GM19455 (cell line): Measurements from ENCODE around the gene NR2F6.

ENCODE experiments used
- ATAC-seq: cut with Tn5 transposase; IDR thresholded peaks from one replicate; pipeline ENCODE4 v1.9.1; 2021; ENCODE audit not compliant: unreplicated experiment

The NR2F6 gene

GRCh38 chr19:17240062-17240752 is 5.5 kb downstream of the NR2F6 start:
- ATAC-seq, result no peak

DNA sequence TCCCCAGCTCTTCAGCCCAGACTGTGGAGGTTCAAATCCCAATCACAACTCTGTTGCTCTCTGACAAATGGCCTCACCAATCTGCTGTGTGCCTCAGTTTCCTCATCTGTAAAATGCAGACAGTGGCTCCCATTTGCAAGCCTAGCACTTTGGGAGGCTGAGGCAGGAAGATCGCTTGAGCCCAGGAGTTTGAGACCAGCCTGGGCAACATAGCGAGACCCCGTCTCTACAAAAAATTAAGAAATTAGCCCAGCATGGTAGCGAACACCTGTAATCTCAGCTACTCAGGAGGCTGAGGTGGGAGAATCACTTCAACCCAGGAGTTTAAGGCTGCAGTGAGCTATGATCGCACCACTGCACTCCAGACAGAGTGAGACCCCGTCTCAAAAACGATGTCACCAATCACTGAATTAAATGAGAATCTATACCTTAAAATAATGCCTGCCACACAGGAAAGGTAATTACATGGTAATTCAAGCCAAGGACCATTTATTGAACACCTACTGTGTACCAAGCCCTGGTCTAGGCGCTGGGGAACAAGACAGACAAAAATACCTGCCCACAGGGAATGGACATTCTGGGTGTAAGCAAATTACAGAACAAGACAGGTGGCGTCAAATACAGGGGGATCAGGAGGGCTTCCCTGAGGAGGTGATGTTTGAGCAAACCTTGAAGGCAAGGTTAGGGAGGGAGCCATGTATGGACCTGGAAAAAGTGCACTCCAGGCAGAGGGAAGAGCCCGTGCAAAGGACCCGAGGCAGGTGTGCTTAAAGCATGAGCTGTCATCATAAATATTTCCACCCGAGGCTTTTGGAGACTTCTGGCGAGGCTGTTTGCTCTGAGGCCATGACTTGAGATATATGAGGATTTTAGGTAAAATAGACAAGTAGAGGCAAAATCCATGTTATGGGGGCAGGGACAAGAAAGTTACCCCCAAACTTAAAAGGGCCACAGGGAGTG is 7.7 kb downstream of the NR2F6 start:
- no peak for ATAC-seq

GRCh38 chr19:17236811-17237543 is 8.7 kb downstream of the NR2F6 start:
- no peak for ATAC-seq

DNA sequence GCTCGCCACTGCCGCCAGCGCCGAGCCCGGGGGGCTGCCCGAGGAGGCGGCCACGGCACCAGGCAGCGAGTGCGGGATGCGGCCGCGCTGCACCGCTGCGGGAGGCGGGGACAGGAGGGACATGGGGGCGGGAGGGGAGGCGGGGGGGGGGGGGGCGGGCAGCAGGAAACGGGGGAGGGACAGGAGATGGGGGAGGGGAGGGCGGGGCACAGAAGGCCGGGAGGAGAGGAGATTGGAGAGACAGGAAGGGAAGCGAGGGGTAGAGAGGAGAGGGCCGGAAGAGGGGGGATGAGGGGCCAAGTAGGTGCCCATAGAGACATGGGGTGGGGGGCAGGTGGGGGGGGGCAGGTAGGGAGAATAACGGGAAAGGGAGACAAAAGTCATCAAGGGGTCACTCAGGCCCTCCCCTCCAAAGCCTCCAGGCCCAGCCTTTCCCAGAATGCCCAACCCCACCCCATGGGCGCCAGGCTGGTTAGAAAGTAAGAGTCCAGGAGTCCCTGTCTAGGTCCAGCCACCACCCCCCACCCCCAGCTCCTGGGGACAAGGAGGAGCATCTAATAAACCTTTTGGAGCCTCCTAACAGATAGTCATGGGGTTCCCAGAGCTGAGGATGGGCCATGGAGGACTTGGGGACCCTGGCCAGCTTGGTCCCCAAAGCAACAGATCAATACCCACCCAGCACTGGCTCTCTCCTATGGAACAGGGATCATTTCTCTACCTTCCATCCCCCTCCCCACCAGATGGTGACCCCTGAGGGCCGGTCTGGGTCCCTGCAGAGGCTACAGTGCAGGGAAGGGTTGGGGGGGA is 9.5 kb downstream of the NR2F6 start:
- no peak for ATAC-seq

GRCh38 chr19:17235300-17235970 is 10.3 kb downstream of the NR2F6 start:
- no peak for ATAC-seq

GRCh38 chr19:17234911-17235299 is 10.8 kb downstream of the NR2F6 start:
- ATAC-seq, result no peak

GRCh38 chr19:17232258-17232657 is 13.5 kb downstream of the NR2F6 start:
- ATAC-seq, result no peak

DNA sequence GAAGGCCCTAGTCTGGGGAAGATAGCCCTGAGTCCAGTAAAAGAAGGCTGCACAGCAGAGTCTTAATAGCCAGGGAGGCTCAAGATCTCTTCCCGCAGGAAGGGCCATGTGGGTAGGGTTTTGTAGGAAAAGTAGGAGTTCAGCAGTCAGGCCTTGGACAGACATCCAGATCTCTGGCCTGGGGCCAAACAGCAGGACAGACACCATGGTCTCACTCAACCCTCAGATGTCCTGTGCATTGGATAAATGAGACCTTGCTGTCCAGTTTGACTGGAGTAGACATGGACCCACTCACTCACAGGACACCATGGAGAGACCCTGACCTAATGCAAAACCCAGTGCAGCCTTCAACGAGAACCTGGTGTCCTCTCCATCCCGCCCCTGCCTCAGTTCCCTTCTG is 15.8 kb downstream of the NR2F6 start:
- no peak for ATAC-seq

DNA sequence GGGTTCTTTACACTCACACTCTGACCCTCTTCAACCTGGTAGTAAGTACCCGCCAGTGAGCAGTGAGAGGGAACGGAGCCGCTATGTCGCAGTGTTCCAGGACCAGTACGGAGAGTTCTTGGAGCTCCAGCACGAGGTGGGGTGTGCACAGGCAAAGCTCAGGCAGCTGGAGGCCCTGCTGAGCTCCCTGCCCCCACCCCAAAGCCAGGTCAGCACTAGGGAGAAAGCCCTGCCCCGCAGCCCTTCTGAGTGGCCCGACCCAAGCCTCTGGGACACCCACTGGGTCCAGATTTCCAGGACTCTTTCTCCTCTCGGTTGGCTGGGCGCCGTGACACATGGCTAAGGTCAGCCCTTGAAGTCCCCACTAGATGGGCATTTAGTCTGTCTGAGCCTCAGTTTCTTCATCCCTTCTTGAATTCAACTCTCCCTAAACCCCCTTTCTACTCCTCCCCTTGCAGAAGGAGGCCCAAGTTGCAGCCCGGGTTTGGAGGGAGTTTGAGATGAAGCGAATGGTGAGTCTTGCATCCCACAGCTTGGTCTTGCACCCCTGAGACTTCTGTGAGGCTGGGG is 17.8 kb downstream of the NR2F6 start:
- ATAC-seq, result no peak

GRCh38 chr19:17226002-17226933 is 19.5 kb downstream of the NR2F6 start, which contains the start of gene OCEL1:
Gene OCEL1, plus strand, starts transcription at chr19:17226226. Its CDS starts 22 bp downstream, at chr19:17226248.
- ATAC-seq, result peak; percentile 87

GRCh38 chr19:17225053-17225452 is 20.7 kb downstream of the NR2F6 start:
- ATAC-seq, result no peak

DNA sequence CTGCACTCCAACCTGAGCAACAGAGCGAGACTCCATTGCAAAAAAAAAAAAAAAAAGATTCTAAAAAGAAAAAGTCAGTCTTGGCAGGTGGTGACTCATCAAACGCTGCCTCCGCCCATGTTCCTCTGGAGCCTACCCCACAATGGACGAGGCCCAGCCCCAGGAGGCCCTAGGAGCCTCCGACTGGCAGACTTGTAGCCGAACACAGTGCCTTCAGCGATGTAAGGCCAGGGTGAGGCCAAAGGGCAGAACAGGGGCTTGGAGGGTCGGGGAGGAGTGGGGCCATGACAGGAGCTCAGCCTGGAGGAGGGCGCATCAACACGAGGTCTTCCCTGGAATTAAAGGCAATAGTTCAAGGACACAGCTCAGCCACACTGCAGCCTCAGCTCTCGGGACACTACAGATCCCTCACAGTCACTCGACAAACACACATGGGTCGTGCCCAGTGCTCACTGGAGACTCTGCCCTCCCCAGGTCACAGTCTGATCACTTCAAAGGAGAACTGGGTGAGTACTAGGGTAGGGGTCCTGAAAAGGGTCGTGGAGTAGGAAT is 25.4 kb downstream of the NR2F6 start:
- ATAC-seq, result no peak

DNA sequence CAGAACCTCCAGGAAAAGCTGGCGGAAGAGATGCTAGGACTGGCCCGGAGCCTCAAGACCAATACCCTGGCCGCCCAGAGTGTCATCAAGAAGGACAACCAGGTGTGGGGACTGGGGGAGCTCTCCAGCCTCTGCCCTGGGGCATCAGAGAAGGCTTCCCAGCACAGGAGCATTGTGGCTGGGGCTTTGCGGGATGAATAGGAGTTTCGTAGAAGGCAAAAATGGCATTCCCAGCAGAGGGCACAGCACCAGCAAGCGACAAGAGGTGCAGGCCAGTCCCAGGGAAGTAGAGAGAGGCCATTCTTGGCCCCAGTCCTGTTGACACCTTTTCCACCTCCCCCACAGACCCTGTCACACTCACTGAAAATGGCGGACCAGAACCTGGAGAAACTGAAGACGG is 26.4 kb downstream of the NR2F6 start:
- ATAC-seq, result no peak

GRCh38 chr19:17216058-17216670 is 29.6 kb downstream of the NR2F6 start:
- ATAC-seq, result no peak

GRCh38 chr19:17215127-17215971 is 30.4 kb downstream of the NR2F6 start, which contains the start of gene USE1:
Gene USE1, plus strand, starts transcription at chr19:17215357. Its CDS starts 49 bp downstream, at chr19:17215406.
- peak; percentile 84 for ATAC-seq

- ATAC-seq, result no peak
These were observed 31.1 kb downstream of the NR2F6 start for GRCh38 chr19:17214508-17215126.
